HG03460 (cell line): Measurements from ENCODE around the gene PCDHGA6.
A peak's percentile ranks its signal among the peaks of the same experiment; 100 is the strongest.
"Not testable (repeated sequence)": the region's sequence is repeated elsewhere in the genome, so short reads cannot be mapped to it uniquely, and the experiment has no call there.

ENCODE experiments used
- ATAC-seq: cut with Tn5 transposase; IDR thresholded peaks from one replicate; pipeline ENCODE4 v1.9.1; 2021; ENCODE audit not compliant: unreplicated experiment

Gene PCDHGA6

DNA sequence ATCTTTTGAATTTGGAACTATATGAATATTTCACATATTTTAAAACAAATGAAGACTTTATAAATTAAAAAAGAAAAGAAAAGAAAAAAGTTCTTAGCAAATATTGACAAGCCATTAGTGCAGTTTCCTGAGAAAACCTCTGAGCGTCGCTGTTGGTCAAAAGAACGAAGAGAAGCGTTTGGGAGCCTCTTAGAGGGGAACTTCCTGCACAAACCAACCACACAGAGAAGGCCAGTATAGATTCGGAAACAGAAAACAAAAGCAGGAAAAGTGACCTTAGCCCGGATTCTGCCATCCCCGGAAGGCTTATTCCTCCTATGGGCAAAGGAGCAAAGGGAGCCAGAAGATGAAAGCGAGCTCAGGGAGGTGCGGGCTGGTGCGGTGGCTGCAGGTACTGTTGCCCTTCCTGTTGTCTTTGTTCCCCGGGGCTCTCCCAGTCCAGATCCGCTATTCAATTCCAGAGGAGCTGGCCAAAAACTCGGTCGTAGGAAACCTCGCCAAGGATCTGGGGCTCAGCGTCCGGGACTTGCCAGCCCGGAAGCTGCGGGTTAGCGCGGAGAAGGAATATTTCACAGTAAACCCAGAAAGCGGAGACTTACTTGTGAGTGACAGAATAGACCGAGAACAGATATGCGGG lies 13.8 kb upstream of the PCDHGA6 start, which contains the start of gene PCDHGB2:
Gene PCDHGB2, plus strand, starts transcription at position 205 of the 637 bp plus-strand sequence. Its CDS starts 142 bp downstream, at position 347.
- no peak for ATAC-seq

GRCh38 chr5:141360685-141361084 lies 13.0 kb upstream of the PCDHGA6 start:
- ATAC-seq = no peak

DNA sequence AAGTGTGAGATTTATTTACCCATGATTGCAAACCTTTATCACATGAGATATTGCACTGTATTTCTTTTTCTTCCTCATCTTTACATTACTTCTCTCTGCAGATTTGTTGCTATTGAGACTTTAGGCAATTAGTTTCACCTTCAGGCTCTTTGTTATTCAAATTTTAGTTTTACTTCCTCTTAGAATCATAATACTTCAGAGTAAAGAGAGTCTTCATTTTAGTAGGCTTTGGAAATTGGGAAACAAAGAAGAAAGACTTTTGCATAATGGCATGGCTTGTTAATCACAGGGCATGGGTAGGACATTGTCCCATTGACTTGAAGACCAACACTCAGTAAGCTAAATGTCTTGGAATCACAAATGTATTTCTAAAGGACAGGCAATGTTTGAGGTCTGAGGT lies 11.0 kb upstream of the PCDHGA6 start:
- no peak for ATAC-seq

DNA sequence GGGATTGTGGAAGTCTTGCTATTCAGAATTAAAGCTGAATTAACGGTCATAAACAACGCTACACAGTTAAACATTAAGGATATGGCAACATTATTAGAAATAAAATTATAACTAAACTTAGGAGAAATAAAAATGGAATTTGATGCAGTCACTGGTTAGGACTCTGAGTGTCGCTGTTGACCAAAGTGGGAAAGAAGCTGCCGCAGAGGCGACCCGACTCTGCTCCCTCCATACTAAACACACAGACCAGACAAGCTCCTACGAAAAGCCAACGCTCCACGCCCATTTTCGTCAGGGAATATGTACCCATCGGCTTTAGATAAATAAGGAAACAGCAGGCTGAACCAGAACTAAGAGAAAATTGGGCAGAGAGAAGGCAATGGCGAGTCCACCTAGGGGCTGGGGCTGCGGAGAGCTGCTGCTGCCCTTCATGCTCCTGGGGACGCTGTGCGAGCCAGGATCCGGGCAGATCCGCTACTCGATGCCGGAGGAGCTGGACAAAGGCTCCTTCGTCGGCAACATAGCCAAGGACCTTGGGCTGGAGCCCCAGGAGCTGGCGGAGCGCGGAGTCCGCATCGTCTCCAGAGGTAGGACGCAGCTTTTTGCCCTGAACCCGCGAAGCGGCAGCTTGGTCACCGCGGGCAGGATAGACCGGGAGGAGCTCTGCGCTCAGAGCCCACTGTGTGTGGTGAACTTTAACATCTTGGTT lies 9.6 kb upstream of the PCDHGA6 start, which contains the start of gene PCDHGA5:
Gene PCDHGA5, plus strand, starts transcription at position 211 of the 709 bp plus-strand sequence. Its CDS starts 169 bp downstream, at position 380.
- no peak for ATAC-seq

- ATAC-seq = no peak
Measured at GRCh38 chr5:141366016-141366896, 7.4 kb upstream of the PCDHGA6 start.

DNA sequence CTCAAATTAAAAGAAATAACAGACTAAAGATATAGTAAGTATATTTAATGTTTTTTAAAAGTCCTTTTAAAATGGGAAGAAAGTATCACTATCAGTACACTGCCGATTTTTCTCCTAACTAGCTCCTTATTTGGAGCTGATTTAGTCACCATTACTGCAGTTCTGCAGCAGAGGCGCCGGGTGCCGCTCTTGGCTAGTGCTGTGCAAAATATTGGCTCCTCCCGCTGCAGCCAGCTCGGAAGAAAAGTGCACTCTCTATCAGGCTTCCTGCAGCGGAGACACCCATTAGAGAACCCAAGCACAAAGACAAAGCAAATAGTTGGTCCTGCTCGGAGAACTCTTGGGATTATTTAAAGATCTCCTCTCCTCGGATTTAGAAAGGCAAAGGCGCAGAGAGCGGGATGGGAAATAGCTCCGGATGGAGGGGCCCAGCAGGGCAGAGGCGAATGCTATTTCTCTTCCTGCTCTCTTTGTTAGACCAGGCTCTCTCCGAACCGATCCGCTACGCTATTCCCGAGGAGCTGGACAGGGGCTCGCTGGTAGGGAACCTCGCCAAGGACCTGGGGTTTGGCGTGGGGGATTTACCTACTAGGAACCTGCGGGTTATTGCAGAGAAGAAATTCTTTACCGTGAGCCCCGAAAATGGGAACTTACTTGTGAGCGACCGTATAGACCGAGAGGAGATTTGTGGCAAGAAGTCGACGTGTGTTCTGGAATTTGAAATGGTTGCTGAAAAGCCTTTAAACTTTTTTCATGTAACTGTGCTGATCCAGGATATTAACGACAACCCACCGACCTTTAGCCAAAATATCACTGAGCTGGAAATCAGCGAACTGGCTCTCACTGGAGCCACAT lies 3.5 kb upstream of the PCDHGA6 start, which contains the start of gene PCDHGB3:
Gene PCDHGB3, plus strand, starts transcription at position 249 of the 855 bp plus-strand sequence. Its CDS starts 153 bp downstream, at position 402.
- ATAC-seq = peak; percentile 88

DNA sequence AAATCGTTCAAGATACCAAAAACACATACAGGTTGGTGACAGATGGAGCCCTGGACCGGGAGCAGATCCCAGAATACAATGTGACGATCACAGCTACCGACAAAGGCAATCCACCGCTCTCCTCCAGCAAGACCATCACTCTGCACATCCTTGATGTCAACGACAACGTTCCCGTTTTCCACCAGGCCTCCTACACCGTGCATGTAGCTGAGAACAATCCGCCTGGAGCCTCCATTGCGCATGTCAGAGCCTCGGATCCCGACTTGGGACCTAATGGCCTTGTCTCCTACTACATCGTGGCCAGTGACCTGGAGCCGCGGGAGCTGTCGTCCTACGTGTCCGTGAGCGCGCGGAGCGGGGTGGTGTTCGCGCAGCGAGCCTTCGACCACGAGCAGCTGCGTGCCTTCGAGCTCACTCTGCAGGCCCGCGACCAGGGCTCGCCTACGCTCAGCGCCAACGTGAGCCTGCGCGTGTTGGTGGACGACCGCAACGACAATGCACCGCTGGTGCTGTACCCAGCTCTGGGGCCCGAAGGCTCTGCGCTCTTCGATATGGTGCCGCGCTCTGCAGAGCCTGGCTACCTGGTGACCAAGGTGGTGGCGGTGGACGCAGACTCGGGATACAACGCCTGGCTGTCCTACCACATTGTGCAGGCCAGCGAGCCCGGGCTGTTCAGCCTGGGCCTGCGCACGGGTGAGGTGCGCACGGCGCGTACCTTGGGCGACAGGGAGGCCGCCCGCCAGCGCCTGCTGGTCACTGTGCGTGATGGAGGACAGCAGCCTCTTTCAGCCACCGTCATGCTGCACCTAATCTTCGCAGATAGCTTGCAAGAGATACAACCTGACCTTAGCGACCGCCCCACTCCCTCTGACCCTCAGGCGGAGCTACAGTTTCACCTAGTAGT lies 1.9 kb upstream of the PCDHGA6 start:
- ATAC-seq = no peak

GRCh38 chr5:141374627-141375026 lies 936 bp downstream of the PCDHGA6 start:
- no peak for ATAC-seq

DNA sequence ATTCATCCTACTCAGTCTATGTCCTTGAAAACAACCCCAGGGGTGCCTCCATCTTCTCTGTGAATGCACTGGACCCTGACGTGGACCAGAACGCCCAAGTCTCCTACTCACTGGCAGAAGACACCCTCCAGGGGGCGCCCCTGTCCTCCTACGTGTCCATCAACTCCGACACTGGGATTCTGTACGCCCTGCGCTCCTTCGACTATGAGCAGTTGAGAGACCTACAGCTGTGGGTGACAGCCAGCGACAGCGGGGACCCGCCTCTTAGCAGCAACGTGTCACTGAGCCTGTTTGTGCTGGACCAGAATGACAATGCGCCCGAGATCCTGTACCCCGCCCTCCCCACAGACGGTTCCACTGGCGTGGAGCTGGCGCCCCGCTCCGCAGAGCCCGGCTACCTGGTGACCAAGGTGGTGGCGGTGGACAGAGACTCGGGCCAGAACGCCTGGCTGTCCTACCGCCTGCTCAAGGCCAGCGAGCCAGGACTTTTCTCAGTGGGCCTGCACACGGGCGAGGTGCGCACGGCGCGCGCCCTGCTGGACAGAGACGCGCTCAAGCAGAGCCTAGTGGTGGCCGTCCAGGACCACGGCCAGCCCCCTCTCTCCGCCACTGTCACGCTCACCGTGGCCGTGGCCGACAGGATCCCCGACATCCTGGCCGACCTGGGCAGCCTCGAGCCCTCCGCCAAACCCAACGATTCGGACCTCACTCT lies 1.9 kb downstream of the PCDHGA6 start:
- not testable (repeated sequence) for ATAC-seq

DNA sequence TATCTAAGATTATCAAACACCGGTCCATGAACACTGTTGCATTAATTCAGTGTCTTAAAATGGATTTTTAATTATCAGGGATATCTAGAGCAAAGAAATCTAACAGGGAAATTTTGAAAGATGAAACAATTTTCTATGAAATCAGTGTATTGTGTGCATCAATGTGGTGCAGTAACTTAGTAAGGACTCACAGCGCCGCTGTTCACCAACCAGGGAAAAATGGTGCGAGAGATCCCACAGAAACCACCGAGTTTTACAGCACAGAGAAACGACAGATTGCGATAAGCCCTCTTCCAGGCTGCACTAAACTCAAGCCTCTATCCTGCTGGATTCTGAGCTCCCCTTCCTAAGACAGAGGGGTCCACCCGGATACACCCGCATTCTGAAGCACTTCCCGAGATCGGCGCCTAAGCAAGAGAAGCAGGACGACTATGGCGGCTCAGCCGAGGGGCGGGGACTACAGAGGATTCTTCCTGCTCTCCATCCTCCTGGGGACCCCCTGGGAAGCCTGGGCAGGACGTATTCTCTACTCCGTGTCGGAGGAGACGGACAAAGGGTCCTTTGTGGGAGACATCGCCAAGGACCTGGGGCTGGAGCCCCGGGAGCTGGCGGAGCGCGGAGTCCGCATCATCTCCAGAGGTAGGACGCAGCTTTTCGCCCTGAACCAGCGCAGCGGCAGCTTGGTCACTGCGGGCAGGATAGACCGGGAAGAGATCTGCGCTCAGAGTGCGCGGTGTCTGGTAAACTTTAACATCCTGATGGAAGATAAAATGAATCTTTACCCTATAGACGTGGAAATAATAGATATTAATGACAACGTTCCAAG lies 9.0 kb downstream of the PCDHGA6 start, which contains the start of gene PCDHGA7:
Gene PCDHGA7, plus strand, starts transcription at position 274 of the 826 bp plus-strand sequence. Its CDS starts 158 bp downstream, at position 432.
- no peak for ATAC-seq

DNA sequence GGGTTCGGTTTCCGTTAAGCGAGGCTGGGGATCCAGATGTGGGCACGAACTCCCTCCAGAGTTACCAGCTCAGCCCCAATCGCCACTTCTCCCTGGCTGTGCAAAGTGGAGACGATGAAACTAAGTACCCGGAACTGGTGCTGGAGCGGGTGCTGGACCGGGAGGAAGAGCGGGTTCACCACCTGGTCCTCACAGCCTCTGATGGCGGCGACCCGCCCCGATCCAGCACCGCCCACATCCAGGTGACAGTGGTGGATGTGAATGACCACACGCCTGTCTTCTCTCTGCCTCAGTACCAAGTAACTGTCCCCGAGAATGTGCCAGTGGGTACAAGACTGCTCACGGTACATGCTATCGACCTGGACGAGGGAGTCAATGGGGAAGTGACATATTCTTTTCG lies 9.7 kb downstream of the PCDHGA6 start:
- ATAC-seq = no peak

DNA sequence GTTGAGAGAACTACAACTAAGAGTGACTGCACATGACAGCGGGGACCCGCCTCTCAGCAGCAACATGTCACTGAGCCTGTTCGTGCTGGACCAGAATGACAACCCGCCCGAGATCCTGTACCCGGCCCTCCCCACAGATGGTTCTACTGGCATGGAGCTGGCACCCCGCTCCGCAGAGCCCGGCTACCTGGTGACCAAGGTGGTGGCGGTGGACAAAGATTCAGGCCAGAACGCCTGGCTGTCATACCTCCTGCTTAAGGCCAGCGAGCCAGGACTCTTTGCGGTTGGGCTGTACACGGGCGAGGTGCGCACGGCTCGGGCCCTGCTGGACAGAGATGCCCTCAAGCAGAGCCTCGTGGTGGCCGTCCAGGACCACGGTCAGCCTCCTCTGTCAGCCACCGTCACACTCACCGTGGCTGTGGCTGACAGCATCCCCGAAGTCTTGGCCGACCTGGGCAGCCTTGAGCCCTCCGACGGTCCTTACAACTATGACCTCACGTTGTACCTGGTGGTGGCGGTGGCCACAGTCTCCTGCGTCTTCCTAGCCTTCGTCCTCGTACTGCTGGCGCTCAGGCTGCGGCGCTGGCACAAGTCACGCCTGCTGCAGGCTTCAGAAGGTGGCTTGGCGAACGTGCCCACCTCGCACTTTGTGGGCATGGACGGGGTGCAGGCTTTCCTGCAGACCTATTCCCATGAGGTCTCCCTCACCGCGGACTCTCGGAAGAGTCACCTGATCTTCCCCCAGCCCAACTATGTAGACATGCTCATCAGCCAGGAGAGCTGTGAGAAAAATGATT lies 11.0 kb downstream of the PCDHGA6 start:
- ATAC-seq = no peak

- ATAC-seq = not testable (repeated sequence)
Measured at GRCh38 chr5:141387557-141388311, 14.0 kb downstream of the PCDHGA6 start, which contains the start of gene PCDHGB4. Gene PCDHGB4, plus strand, starts transcription at chr5:141387698. Its CDS starts 187 bp downstream, at chr5:141387885.

DNA sequence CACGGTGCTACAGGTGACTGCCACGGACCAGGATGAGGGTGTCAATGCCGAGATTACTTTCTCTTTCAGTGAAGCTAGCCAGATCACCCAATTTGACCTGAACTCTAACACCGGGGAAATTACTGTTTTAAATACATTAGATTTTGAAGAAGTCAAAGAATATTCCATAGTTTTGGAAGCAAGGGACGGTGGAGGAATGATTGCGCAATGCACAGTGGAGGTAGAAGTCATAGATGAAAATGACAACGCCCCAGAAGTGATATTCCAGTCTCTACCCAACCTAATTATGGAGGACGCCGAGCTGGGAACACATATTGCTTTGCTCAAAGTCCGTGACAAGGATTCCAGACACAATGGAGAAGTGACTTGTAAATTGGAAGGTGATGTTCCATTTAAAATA lies 15.0 kb downstream of the PCDHGA6 start:
- ATAC-seq = no peak

DNA sequence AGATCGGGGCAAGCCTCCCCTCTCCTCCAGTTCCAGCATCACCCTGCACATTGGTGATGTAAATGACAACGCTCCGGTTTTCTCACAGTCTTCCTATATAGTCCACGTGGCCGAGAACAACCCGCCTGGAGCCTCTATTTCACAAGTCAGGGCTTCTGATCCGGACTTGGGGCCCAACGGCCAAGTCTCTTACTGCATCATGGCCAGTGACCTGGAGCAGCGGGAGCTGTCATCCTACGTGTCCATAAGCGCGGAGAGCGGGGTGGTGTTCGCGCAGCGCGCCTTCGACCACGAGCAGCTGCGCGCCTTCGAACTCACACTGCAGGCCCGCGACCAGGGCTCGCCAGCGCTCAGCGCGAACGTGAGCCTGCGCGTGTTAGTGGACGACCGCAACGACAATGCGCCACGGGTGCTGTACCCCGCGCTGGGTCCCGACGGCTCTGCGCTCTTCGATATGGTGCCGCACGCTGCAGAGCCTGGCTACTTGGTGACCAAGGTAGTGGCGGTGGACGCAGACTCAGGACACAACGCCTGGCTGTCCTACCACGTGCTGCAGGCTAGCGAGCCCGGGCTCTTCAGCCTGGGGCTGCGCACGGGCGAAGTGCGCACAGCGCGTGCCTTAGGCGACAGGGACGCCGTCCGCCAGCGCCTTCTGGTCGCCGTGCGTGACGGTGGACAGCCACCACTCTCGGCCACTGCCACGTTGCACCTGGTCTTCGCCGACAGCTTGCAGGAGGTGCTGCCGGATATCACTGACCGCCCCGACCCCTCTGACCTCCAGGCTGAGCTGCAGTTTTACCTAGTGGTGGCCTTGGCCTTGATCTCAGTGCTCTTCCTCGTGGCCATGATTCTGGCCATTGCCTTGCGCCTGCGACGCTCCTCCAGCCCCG lies 15.7 kb downstream of the PCDHGA6 start:
- ATAC-seq = no peak
